Activated T-cell treated with anti-CD3 and anti-CD28 coated beads, Interleukin-2, amount 50 U/mL, for 24 hours (primary cell): ENCODE measurements around the gene GRM4.
"Not testable (repeated sequence)": the region's sequence is repeated elsewhere in the genome, so short reads cannot be mapped to it uniquely, and the experiment has no call there.

ENCODE experiments used
- DNase-seq: peaks from one replicate; pipeline ENCODE4 v3.0.0-alpha.2; 2020
- H3K27ac Mint-ChIP-seq: 2 replicates; pipeline ENCODE4 v1.8.0; 2020; ENCODE audit warnings: mild to moderate bottlenecking, mixed read lengths
- H3K27me3 Mint-ChIP-seq: 2 replicates; pipeline ENCODE4 v1.8.0; 2020; ENCODE audit warnings: mixed read lengths
- H3K36me3 Mint-ChIP-seq: 2 replicates; pipeline ENCODE4 v1.8.0; 2020; ENCODE audit warnings: low read depth, mixed read lengths
- H3K4me1 Mint-ChIP-seq: 2 replicates; pipeline ENCODE4 v1.8.0; 2020; ENCODE audit warnings: low read depth, mixed read lengths
- H3K4me3 Mint-ChIP-seq: 2 replicates; pipeline ENCODE4 v1.8.0; 2020; ENCODE audit warnings: mild to moderate bottlenecking, moderate library complexity, mixed read lengths
- H3K9me3 Mint-ChIP-seq: 2 replicates; pipeline ENCODE4 v1.8.0; 2020; ENCODE audit warnings: mixed read lengths

Gene GRM4

GRCh38 chr6:34146021-34146782 is at the start of gene GRM4:
Gene GRM4, minus strand, starts transcription at chr6:34146087. Its CDS starts 12,591 bp downstream, at chr6:34133496.
- Mint-ChIP-seq H3K4me3 (peak within 1 kb of the TSS; percentile 54), H3K36me3 (no peaks in the 10 kb centered on the region), H3K27ac (no peak within 1 kb of the TSS), H3K4me1 (peaks cover 23% of the 10 kb centered on the region), H3K9me3 (no peaks in the 10 kb centered on the region), H3K27me3 (peaks cover 84% of the 10 kb centered on the region)
- DNase-seq: peak; percentile 58

- H3K9me3 Mint-ChIP-seq: no peaks in the 10 kb centered on the region
- H3K27me3 Mint-ChIP-seq: no peaks in the 10 kb centered on the region
- H3K4me1 Mint-ChIP-seq: peaks cover 19% of the 10 kb centered on the region
- DNase-seq: no peak
- H3K4me3 Mint-ChIP-seq: no peak overlapping the region
- no peaks in the 10 kb centered on the region for H3K36me3 Mint-ChIP-seq
- no peak overlapping the region for H3K27ac Mint-ChIP-seq
Observed at GRCh38 chr6:34194772-34195171, 48.9 kb upstream of the GRM4 start.

GRCh38 chr6:34190504-34191122 is 44.7 kb upstream of the GRM4 start:
- Mint-ChIP-seq H3K4me3 (no peak overlapping the region), H3K9me3 (no peaks in the 10 kb centered on the region), H3K27me3 (no peaks in the 10 kb centered on the region), H3K27ac (no peak overlapping the region), H3K36me3 (no peaks in the 10 kb centered on the region), H3K4me1 (peaks cover 11% of the 10 kb centered on the region)
- no peak for DNase-seq

GRCh38 chr6:34189806-34190503 is 44.1 kb upstream of the GRM4 start:
- H3K27me3 Mint-ChIP-seq: no peaks in the 10 kb centered on the region
- H3K9me3 Mint-ChIP-seq: no peaks in the 10 kb centered on the region
- peaks cover 11% of the 10 kb centered on the region for H3K4me1 Mint-ChIP-seq
- H3K36me3 Mint-ChIP-seq: no peaks in the 10 kb centered on the region
- no peak overlapping the region for H3K27ac Mint-ChIP-seq
- DNase-seq: peak; percentile 60
- no peak overlapping the region for H3K4me3 Mint-ChIP-seq

GRCh38 chr6:34184726-34185125 is 38.8 kb upstream of the GRM4 start:
- H3K4me1 Mint-ChIP-seq: peaks cover 28% of the 10 kb centered on the region

GRCh38 chr6:34182751-34183531 is 37.1 kb upstream of the GRM4 start:
- peak; percentile 70 for DNase-seq
- H3K36me3 Mint-ChIP-seq: no peaks in the 10 kb centered on the region
- H3K27me3 Mint-ChIP-seq: no peaks in the 10 kb centered on the region
- H3K4me1 Mint-ChIP-seq: peaks cover 27% of the 10 kb centered on the region
- H3K4me3 Mint-ChIP-seq: peak overlapping the region; percentile 72
- peak overlapping the region; percentile 94 for H3K27ac Mint-ChIP-seq
- no peaks in the 10 kb centered on the region for H3K9me3 Mint-ChIP-seq

More at GRCh38 chr6:34184726-34185125, 38.8 kb upstream of the GRM4 start:
- H3K4me3 Mint-ChIP-seq, H3K27ac Mint-ChIP-seq, H3K27me3 Mint-ChIP-seq, H3K36me3 Mint-ChIP-seq, H3K9me3 Mint-ChIP-seq: not testable (repeated sequence)
- peak; percentile 11 for DNase-seq

GRCh38 chr6:34181908-34182307 is 36.0 kb upstream of the GRM4 start:
- H3K27ac Mint-ChIP-seq: peak overlapping the region; percentile 79
- peak overlapping the region; percentile 23 for H3K4me3 Mint-ChIP-seq
- H3K9me3 Mint-ChIP-seq: no peaks in the 10 kb centered on the region
- peak; percentile 37 for DNase-seq
- no peaks in the 10 kb centered on the region for H3K27me3 Mint-ChIP-seq
- no peaks in the 10 kb centered on the region for H3K36me3 Mint-ChIP-seq
- peaks cover 27% of the 10 kb centered on the region for H3K4me1 Mint-ChIP-seq

- peak; percentile 30 for DNase-seq
- Mint-ChIP-seq H3K36me3 (no peaks in the 10 kb centered on the region), H3K9me3 (no peaks in the 10 kb centered on the region), H3K4me1 (peaks cover 26% of the 10 kb centered on the region), H3K4me3 (no peak overlapping the region), H3K27me3 (no peaks in the 10 kb centered on the region), H3K27ac (no peak overlapping the region)
Observed at GRCh38 chr6:34179106-34179720, 33.3 kb upstream of the GRM4 start.

GRCh38 chr6:34178357-34179105 is 32.6 kb upstream of the GRM4 start:
- H3K9me3 Mint-ChIP-seq: no peaks in the 10 kb centered on the region
- H3K36me3 Mint-ChIP-seq: no peaks in the 10 kb centered on the region
- peaks cover 23% of the 10 kb centered on the region for H3K4me1 Mint-ChIP-seq

GRCh38 chr6:34177181-34177591 is 31.3 kb upstream of the GRM4 start:
- Mint-ChIP-seq H3K4me1 (peaks cover 11% of the 10 kb centered on the region), H3K9me3 (no peaks in the 10 kb centered on the region), H3K27me3 (no peaks in the 10 kb centered on the region), H3K36me3 (no peaks in the 10 kb centered on the region), H3K4me3 (no peak overlapping the region), H3K27ac (no peak overlapping the region)
- peak; percentile 22 for DNase-seq

More at GRCh38 chr6:34178357-34179105, 32.6 kb upstream of the GRM4 start:
- Mint-ChIP-seq H3K27me3 (no peaks in the 10 kb centered on the region), H3K27ac (no peak overlapping the region), H3K4me3 (no peak overlapping the region)
- peak; percentile 25 for DNase-seq

- Mint-ChIP-seq H3K27me3 (no peaks in the 10 kb centered on the region), H3K4me1 (peaks cover 5% of the 10 kb centered on the region), H3K27ac (no peak overlapping the region)
Observed at GRCh38 chr6:34176261-34177031, 30.6 kb upstream of the GRM4 start.

GRCh38 chr6:34174846-34175399 is 29.0 kb upstream of the GRM4 start:
- peak; percentile 22 for DNase-seq
- no peaks in the 10 kb centered on the region for H3K9me3 Mint-ChIP-seq
- H3K27me3 Mint-ChIP-seq: no peaks in the 10 kb centered on the region
- H3K4me1 Mint-ChIP-seq: peaks cover 3% of the 10 kb centered on the region
- H3K27ac Mint-ChIP-seq: no peak overlapping the region
- H3K36me3 Mint-ChIP-seq: no peaks in the 10 kb centered on the region
- no peak overlapping the region for H3K4me3 Mint-ChIP-seq

More at GRCh38 chr6:34176261-34177031, 30.6 kb upstream of the GRM4 start:
- Mint-ChIP-seq H3K36me3 (no peaks in the 10 kb centered on the region), H3K4me3 (no peak overlapping the region), H3K9me3 (no peaks in the 10 kb centered on the region)
- DNase-seq: peak; percentile 28
